Hippocampal formation (tissue), 2 donors: Measurements from ENCODE around the gene NEK7.
"Not testable (repeated sequence)": the region's sequence is repeated elsewhere in the genome, so short reads cannot be mapped to it uniquely, and the experiment has no call there.

Source experiments
- DNase-seq, 2 donors: peaks; one replicate each; lab custom pipeline; 2025; lab: John Stamatoyannopoulos, UW

Gene NEK7

GRCh38 chr1:198205016-198205684, 48.4 kb downstream of the NEK7 start:
- DNase-seq: peak in 1 of 2 donors; percentile 9

GRCh38 chr1:198206292-198206691, 49.5 kb downstream of the NEK7 start:
- no peak for DNase-seq

DNA sequence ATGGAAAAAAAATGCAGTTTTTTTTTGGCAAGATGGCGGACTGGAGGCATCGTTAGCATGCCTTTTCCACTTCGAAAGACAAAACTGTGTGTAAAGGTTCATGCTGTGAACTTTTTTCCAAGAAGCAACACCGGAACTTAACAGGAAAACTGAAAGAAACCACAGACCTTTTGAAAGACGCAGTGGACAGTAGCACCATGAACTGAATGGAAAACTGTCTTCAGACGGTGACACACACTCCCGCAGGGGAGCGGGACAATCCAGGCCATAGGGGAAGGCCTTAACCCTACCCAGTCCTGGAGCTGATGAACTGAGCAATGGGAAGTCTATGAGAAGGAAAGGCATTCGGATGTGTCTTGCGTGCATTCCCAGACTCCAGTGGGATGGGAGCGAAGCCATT, 54.9 kb downstream of the NEK7 start:
- DNase-seq: no peak

- no peak for DNase-seq
Observed at GRCh38 chr1:198212126-198212525, 55.3 kb downstream of the NEK7 start.

- no peak for DNase-seq
Observed at GRCh38 chr1:198212675-198213074, 55.9 kb downstream of the NEK7 start.

- DNase-seq: no peak
Observed at GRCh38 chr1:198214924-198215323, 58.1 kb downstream of the NEK7 start.

GRCh38 chr1:198220428-198220827, 63.6 kb downstream of the NEK7 start:
- DNase-seq: no peak

GRCh38 chr1:198227010-198227409, 70.2 kb downstream of the NEK7 start:
- DNase-seq: not testable (repeated sequence)

DNA sequence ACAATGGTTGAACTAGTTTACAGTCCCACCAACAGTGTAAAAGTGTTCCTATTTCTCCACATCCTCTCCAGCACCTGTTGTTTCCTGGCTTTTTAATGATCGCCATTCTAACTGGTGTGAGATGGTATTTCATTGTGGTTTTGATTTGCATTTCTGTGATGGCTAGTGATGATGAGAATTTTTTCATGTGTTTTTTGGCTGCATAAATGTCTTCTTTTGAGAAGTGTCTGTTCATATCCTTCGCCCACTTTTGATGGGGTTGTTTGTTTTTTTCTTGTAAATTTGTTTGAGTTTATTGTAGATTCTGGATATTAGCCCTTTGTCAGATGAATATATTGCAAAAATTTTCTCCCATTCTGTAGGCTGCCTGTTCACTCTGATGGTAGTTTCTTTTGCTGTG, 70.7 kb downstream of the NEK7 start:
- not testable (repeated sequence) for DNase-seq

DNA sequence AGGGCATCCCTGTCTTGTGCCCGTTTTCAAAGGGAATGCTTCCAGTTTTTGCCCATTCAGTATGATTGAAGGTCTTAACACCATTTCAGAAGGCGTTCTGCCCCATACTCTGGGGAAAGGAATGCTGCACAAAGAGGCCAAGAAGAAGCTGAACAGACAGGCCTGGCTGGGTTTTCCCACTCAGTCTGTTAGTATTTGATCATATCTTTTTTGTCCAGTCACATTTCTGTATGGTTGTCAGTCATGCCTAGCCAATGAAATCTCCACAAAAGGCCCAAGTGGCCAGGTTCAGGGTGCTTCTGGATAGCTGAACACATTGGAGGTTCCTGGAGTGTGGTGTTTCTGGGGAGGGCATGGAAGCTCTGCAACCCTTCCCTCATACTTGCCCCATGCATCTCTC, 72.1 kb downstream of the NEK7 start:
- no peak for DNase-seq

GRCh38 chr1:198231779-198232178, 75.0 kb downstream of the NEK7 start:
- no peak for DNase-seq

DNA sequence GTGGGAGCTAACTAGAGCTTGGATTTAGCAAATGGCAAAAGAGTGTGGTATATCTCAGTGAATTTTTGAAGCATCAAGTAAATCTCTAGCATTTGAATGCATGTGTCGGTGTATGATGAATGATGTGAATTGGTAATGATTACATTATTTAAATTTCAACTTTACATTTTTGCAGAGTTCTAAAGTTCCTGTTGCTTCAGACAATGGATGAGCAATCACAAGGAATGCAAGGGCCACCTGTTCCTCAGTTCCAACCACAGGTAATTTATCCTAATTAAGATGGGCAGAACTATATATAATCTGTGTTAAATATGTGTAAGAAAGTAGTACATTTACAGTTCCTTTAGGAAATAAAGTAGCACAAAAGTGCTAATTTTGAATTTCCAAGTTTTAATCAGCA, 75.6 kb downstream of the NEK7 start:
- no peak for DNase-seq

DNA sequence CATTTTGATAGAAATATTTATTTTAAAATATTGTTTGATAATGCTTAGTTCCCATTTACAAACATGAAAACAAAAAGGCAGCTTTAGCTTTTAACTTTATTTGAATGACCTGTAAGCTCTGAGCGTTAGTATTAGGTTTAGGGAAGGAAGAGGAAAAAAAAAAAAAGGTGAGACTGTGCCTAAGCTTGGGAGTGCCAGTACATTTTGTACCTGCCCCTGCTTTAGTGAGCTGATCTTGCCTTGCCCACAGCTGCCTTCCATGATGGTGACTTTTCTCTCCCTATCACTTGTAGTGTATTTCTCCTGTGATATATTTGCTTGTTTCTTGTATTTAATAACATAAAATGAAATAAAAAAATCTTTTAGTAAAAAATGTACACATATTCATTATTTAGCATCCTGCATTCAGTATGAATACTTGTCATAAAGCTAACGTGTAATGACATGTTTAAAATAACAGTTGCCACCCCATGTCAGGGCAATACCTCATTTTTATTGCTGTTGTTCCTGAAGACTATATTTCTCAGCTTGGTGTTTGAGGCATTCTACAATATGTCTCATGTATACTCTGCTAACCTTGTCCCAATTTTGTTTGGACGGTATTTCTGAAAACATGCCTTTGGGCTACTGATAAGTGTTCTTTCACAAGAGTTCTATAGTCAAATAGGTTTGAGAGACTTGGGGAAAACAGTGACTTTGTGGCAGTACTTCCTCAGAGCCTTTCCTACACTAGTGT, 76.3 kb downstream of the NEK7 start:
- no peak for DNase-seq

DNA sequence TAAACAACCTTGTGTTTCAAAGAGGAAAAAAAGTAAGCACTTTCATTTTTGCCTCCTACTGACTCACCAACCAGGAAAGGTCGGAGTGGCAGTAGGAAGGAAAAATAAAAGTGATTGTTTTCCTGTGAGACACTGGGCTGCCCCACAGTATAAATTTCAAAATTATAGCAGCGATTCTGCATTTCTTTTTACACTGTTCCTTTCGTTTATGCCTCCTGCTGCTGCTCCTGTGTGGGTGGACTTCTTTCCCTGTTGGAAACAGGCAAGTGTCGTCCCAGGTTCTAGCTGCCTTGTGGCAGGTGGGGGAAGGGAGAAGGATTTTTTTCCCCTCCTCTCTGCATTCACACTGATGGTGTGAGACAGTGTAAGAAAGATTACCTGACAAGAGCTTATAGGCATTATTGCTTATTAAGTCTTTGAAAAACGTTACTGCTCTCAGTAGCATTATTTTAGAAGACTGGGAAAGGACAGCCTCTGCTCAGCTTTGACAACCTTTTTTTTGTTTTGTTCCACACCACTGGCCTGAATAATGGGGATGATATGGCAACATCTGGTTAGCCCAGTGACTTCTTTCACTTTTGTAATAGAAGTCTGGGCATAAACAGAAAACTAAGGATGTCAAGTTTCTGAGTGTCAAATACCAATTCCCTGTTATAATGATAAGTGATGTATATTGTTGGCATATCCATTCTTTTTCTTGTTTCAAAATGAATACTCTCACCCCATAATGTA, 77.9 kb downstream of the NEK7 start:
- no peak for DNase-seq

DNA sequence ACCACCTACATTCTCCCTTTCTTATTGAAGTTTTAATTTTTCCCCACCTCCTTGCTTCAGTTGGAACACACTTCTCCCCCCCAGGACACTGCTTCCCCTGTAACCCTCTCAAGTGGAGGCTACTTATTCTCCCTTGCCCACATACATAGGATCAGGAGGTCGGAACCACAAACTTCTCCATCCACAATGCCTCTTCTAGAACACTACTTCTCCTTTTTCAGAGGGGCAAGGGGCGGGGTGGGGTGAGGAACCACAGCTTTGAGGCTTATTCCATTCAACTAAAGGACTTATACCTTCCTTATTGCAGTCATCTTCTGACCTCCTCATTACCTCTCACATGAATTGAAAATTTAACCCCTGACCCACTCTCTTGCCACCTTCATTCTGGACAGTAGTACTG, 81.3 kb downstream of the NEK7 start:
- no peak for DNase-seq

DNA sequence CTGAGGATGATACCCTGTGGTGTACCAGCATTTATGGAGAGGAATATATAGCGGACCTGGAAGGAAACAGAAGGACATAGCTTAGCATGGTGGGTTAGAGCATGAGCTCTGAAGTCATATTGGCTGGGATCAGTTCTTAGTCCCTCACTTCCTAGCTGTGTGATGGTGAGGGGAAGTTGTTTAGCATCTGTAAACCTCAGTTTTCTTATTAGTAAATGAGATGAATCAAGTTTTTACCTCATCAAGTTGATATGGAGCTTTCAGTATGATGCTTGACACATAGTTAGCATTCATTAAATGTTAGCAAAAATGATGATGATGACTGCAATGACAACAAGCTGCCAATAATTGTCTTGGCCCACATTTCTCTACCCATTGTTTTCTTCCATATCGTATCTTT, 84.8 kb downstream of the NEK7 start:
- no peak for DNase-seq

GRCh38 chr1:198244772-198245171, 88.0 kb downstream of the NEK7 start:
- no peak for DNase-seq

DNA sequence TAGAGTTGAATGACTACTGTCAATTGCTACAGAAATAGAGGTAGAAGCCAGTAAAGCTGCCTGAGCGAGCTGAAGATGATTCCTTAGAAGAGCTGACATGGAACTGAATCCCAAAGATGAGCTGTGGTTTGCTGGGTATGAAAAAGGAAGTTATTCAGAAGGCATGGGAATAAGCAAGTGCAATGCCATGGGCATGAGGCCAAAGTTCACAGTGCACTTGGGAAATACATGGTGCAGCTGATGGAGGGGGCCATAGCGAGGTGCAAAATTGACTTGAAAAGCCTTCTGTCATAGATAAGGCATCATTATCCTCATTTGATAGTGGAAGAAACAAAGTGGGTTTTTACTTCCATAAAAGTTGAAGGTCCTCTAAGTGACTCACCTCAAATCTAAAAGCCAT, 88.6 kb downstream of the NEK7 start:
- DNase-seq: no peak

GRCh38 chr1:198246337-198246736, 89.5 kb downstream of the NEK7 start:
- DNase-seq: no peak

- no peak for DNase-seq
Observed at GRCh38 chr1:198253259-198253658, 96.5 kb downstream of the NEK7 start.

DNA sequence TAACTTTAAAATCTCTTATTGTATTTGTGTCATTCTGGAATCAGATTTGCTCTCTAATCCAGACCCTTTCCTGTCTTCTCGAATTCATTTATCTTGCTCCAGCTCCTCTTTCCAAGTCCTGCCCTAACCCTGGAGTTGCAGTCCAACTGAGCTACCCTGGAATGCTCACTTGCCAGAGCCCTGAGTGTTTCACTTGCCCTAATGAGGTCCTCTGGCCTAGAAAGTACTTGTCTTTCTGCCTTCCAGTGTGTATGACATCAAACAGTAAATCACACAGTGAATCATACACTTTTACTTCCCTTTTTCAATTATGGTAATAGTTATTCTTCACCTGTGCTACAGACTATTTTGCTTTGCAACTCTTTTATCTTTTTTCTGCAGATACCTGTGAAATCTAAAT, 96.9 kb downstream of the NEK7 start:
- DNase-seq: no peak

GRCh38 chr1:198254521-198254920, 97.7 kb downstream of the NEK7 start:
- no peak for DNase-seq

GRCh38 chr1:198254948-198255347, 98.2 kb downstream of the NEK7 start:
- no peak for DNase-seq
